Liver (tissue), 9 donors: ENCODE data around the gene CWC27. TPM values are rescaled to one million over a fixed set of nuclear protein-coding genes. Genes with fewer than 3 reads are reported as not detected.

Source experiments
- DNase-seq: peaks from one replicate; pipeline ENCODE4 v3.0.0-alpha.2; 2017; ENCODE audit warnings: low spot score
- H3K27ac ChIP-seq, 2 donors: one replicate each; pipeline ENCODE4 v1.7.0; 2013; ENCODE audit warnings: inconsistent platforms in 2 of 2, low read length in 2 of 2, control low read depth in 1 of 2, low read depth in 1 of 2, mild to moderate bottlenecking in 1 of 2
- H3K27me3 ChIP-seq, 4 donors: one replicate each; pipeline versions ENCODE4 v1.6.1 to v1.7.0; 2013; ENCODE audit warnings: low read length in 3 of 4, inconsistent platforms in 1 of 4, mild to moderate bottlenecking in 1 of 4, moderate library complexity in 1 of 4; ENCODE audit not compliant: control insufficient read depth in 4 of 4, insufficient read depth in 4 of 4
- H3K36me3 ChIP-seq, 4 donors: one replicate each; pipeline versions ENCODE4 v1.6.1 to v1.7.0; 2013; ENCODE audit warnings: low read length in 3 of 4, mild to moderate bottlenecking in 3 of 4, low read depth in 1 of 4, moderate library complexity in 1 of 4; ENCODE audit not compliant: control insufficient read depth in 4 of 4, insufficient read depth in 3 of 4
- H3K4me1 ChIP-seq, 4 donors: one replicate each; pipeline versions ENCODE4 v1.6.1 to v1.7.0; 2013; ENCODE audit warnings: low read length in 3 of 4, mild to moderate bottlenecking in 3 of 4, moderate library complexity in 1 of 4; ENCODE audit not compliant: control insufficient read depth in 4 of 4, insufficient read depth in 4 of 4
- H3K4me3 ChIP-seq, 3 donors: one replicate each; pipeline versions ENCODE4 v1.6.1 to v1.7.0; 2013; ENCODE audit warnings: low read length in 3 of 3, control low read depth in 1 of 3, low read depth in 1 of 3, mild to moderate bottlenecking in 1 of 3
- H3K9ac ChIP-seq, 2 donors: one replicate each; pipeline ENCODE4 v1.7.0; 2013; ENCODE audit warnings: low read length in 2 of 2, mild to moderate bottlenecking in 2 of 2, moderate library complexity in 2 of 2, control low read depth in 1 of 2, low read depth in 1 of 2
- H3K9me3 ChIP-seq, 4 donors: one replicate each; pipeline versions ENCODE4 v1.6.1 to v1.7.0; 2013; ENCODE audit warnings: low read length in 3 of 4; ENCODE audit not compliant: control insufficient read depth in 4 of 4
- ATF3 ChIP-seq: IDR thresholded peaks from 2 replicates; pipeline ENCODE4 v1.6.1; 2016; ENCODE audit warnings: antibody characterized with exemption
- CTCF ChIP-seq: fragments of 150-350 bp; IDR thresholded peaks from 2 replicates; pipeline ENCODE4 v1.5.1; 2017; ENCODE audit warnings: improper control_type of control experiment, low read depth, low read length; ENCODE audit not compliant: missing input control
- EGR1 ChIP-seq, 2 donors: IDR thresholded peaks; 2 replicates each; pipeline ENCODE4 v1.6.1; 2016 to 2018; ENCODE audit warnings: antibody characterized with exemption in 2 of 2, low read depth in 2 of 2
- FOXA1 ChIP-seq: IDR thresholded peaks from 2 replicates; pipeline ENCODE4 v1.6.1; 2016; ENCODE audit warnings: antibody characterized with exemption
- FOXA2 ChIP-seq: IDR thresholded peaks from 2 replicates; pipeline ENCODE4 v1.6.1; 2016; ENCODE audit warnings: antibody characterized with exemption
- GABPA ChIP-seq, 2 donors: IDR thresholded peaks in 1 of 2; conservative IDR thresholded peaks in 1 of 2; 2 replicates each; pipeline ENCODE4 v1.6.1; 2016; ENCODE audit warnings: antibody characterized with exemption in 2 of 2, mild to moderate bottlenecking in 1 of 2, moderate library complexity in 1 of 2
- HNF4A ChIP-seq, 2 donors: conservative IDR thresholded peaks; 2 replicates each; pipeline ENCODE4 v1.6.1; 2016; ENCODE audit warnings: antibody characterized with exemption in 2 of 2, mild to moderate bottlenecking in 2 of 2
- JUND ChIP-seq, 2 donors: IDR thresholded peaks; 2 replicates each; pipeline ENCODE4 v1.6.1; 2016; ENCODE audit warnings: antibody characterized with exemption in 2 of 2
- NR2F2 ChIP-seq: IDR thresholded peaks from 2 replicates; pipeline ENCODE4 v1.6.1; 2016; ENCODE audit warnings: antibody characterized with exemption
- RAD21 ChIP-seq, 2 donors: IDR thresholded peaks; 2 replicates each; pipeline ENCODE4 v1.6.1; 2016; ENCODE audit warnings: antibody characterized with exemption in 2 of 2, mild to moderate bottlenecking in 2 of 2
- REST ChIP-seq: IDR thresholded peaks from 2 replicates; pipeline ENCODE4 v1.6.1; 2016; ENCODE audit warnings: antibody characterized with exemption, mild to moderate bottlenecking
- RXRA ChIP-seq, 2 donors: IDR thresholded peaks; 2 replicates each; pipeline ENCODE4 v1.6.1; 2017 to 2018; ENCODE audit warnings: antibody characterized with exemption in 2 of 2, mild to moderate bottlenecking in 1 of 2
- SP1 ChIP-seq: IDR thresholded peaks from 2 replicates; pipeline ENCODE4 v1.6.1; 2018; ENCODE audit warnings: antibody characterized with exemption, mild to moderate bottlenecking
- TAF1 ChIP-seq: conservative IDR thresholded peaks from 2 replicates; pipeline ENCODE4 v1.6.1; 2016; ENCODE audit warnings: antibody characterized with exemption, mild to moderate bottlenecking
- YY1 ChIP-seq: IDR thresholded peaks from 2 replicates; pipeline ENCODE4 v1.6.1; 2016; ENCODE audit warnings: antibody characterized with exemption, mild to moderate bottlenecking
- WGBS: extraction: QIAGEN DNeasy Blood & Tissue Kit; methylation state at CpG from one replicate; pipeline ENCODE4 v1.1.7; 2013; 5-methylcytosine and 5-hydroxymethylcytosine counted together
- polyA plus RNA-seq, 2 donors: library from polyadenylated mRNA; stranded (reverse) in 1 of 2; unstranded in 1 of 2; fragments of 200-250 nt in 1 of 2; fragments of >200 nt in 1 of 2; fragmentation: Nextera tagmentation in 1 of 2; extraction: Ambion mirVana in 1 of 2; gene quantifications; one replicate each; pipeline versions ENCODE4 v1.2.1 to v1.2.3, GENCODE V29; 2013 to 2015
- total RNA-seq, 2 donors: library from RNA; depleted of rRNA; stranded (reverse); fragments of >200 nt; gene quantifications; one replicate each; pipeline ENCODE4 v1.2.3, GENCODE V29; 2014
- TF ChIP-seq, protein P1 (sequence below): IDR thresholded peaks from 2 replicates; pipeline ENCODE4 v1.6.1; 2016; ENCODE audit warnings: antibody characterized with exemption
- TF ChIP-seq, protein P2 (sequence below): IDR thresholded peaks from 2 replicates; pipeline ENCODE4 v1.6.1; 2016; ENCODE audit warnings: antibody characterized with exemption
- donor health status: healthy.
- donor health status: healthy.
- donor health status: healthy.
- donor health status: healthy.
- donor health status: healthy.

The CWC27 gene
- total and polyA plus RNA-seq, 4 donors, result 3.9 to 9.8 (median 6.0) TPM

DNA sequence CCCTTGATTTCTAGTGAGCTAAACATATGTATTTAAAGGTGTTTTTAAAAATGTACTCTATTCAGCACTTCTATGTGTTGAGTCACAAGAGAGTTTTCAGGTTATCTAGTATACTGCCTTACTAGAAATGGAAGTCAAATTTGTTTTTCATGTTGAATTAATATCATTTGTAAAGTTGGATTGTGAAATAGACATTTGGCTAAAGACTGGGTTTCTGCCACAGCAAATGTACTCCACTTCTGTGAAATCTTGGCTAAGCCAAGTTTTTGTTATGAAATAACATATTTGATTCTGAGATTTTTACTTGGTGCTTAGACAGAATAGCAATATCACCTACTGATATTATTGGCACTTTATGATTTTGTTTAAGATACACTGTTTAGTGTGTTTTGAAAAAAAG, 106.0 kb downstream of the CWC27 start (continued):
- TF ChIP-seq JUND (IDR thresholded peaks at IDR 0.05) (no peak), GABPA (IDR thresholded peaks at IDR 0.05 in 1 of 2, conservative IDR thresholded peaks at IDR 0.05 in 1 of 2) (no peak), YY1 (no peak), RAD21 (IDR thresholded peaks at IDR 0.05) (no peak), EGR1 (IDR thresholded peaks at IDR 0.05; ENCODE audit: low read depth in 2 of 2) (no peak), TAF1 (no peak)

GRCh38 chr5:64876203-64876602, 107.5 kb downstream of the CWC27 start:
- H3K36me3 ChIP-seq, result no peaks in the 10 kb centered on the region
- H3K27ac ChIP-seq, result no peak overlapping the region
- 27% methylated on average over 1 of the region's 1 CpG for WGBS
- no peak for DNase-seq
- H3K9me3 ChIP-seq, result no peaks in the 10 kb centered on the region
- no peaks in the 10 kb centered on the region for H3K27me3 ChIP-seq
- H3K9ac ChIP-seq, result no peak overlapping the region
- TF ChIP-seq REST (no peak), NR2F2 (no peak), EGR1 (IDR thresholded peaks at IDR 0.05; ENCODE audit: low read depth in 2 of 2) (no peak), RXRA (IDR thresholded peaks at IDR 0.05) (no peak), JUND (IDR thresholded peaks at IDR 0.05) (no peak), ATF3 (no peak), TAF1 (no peak), RAD21 (IDR thresholded peaks at IDR 0.05) (no peak)
- TF ChIP-seq, protein P1, sequence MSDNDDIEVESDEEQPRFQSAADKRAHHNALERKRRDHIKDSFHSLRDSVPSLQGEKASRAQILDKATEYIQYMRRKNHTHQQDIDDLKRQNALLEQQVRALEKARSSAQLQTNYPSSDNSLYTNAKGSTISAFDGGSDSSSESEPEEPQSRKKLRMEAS, result no peak
- TF ChIP-seq, protein P2, sequence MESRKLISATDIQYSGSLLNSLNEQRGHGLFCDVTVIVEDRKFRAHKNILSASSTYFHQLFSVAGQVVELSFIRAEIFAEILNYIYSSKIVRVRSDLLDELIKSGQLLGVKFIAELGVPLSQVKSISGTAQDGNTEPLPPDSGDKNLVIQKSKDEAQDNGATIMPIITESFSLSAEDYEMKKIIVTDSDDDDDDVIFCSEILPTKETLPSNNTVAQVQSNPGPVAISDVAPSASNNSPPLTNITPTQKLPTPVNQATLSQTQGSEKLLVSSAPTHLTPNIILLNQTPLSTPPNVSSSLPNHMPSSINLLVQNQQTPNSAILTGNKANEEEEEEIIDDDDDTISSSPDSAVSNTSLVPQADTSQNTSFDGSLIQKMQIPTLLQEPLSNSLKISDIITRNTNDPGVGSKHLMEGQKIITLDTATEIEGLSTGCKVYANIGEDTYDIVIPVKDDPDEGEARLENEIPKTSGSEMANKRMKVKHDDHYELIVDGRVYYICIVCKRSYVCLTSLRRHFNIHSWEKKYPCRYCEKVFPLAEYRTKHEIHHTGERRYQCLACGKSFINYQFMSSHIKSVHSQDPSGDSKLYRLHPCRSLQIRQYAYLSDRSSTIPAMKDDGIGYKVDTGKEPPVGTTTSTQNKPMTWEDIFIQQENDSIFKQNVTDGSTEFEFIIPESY, result no peak
- no peak overlapping the region for H3K4me3 ChIP-seq
- peaks cover 0 to 6% (median 1%) of the 10 kb centered on the region in 4 donors for H3K4me1 ChIP-seq

- no peak for DNase-seq
- no peaks in the 10 kb centered on the region for H3K36me3 ChIP-seq
- H3K9ac ChIP-seq, result no peak overlapping the region
- H3K4me1 ChIP-seq, result peaks cover 0 to 3% (median 0%) of the 10 kb centered on the region in 4 donors
- no peaks in the 10 kb centered on the region for H3K9me3 ChIP-seq
- H3K27me3 ChIP-seq, result no peaks in the 10 kb centered on the region
- no peak overlapping the region for H3K4me3 ChIP-seq
- 99% methylated on average over 1 of the region's 1 CpG for WGBS
- H3K27ac ChIP-seq, result no peak overlapping the region
- no peak for TF ChIP-seq CTCF
- TF ChIP-seq GABPA (IDR thresholded peaks at IDR 0.05 in 1 of 2, conservative IDR thresholded peaks at IDR 0.05 in 1 of 2), result no peak
- TF ChIP-seq, protein P2, result no peak
- TF ChIP-seq HNF4A (conservative IDR thresholded peaks at IDR 0.05), result no peak
- TF ChIP-seq YY1, result no peak
- no peak for TF ChIP-seq TAF1
- no peak for TF ChIP-seq FOXA2
- no peak for TF ChIP-seq JUND (IDR thresholded peaks at IDR 0.05)
- no peak for TF ChIP-seq FOXA1
- TF ChIP-seq ATF3, result no peak
- TF ChIP-seq RAD21 (IDR thresholded peaks at IDR 0.05), result no peak
- no peak for TF ChIP-seq SP1
- TF ChIP-seq EGR1 (IDR thresholded peaks at IDR 0.05; ENCODE audit: low read depth in 2 of 2), result no peak
These were observed 112.1 kb downstream of the CWC27 start for GRCh38 chr5:64880821-64881220.
